Gastrocnemius medialis (tissue), 4 donors: ENCODE data around the gene GARIN3.

Experiments used
- POLR2A ChIP-seq, 2 donors: fragments of 450-650 bp; IDR thresholded peaks; one replicate each; pipeline ENCODE4 v1.6.1; 2017; ENCODE audit warnings: antibody characterized with exemption in 2 of 2, mild to moderate bottlenecking in 2 of 2, moderate library complexity in 2 of 2
- TF ChIP-seq, protein P1 (sequence below), 5 experiments: fragments of 450-650 bp in 3 of 5; fragments of 200-600 bp in 2 of 5; sonication (generic) in 2 of 5; IDR thresholded peaks in 4 of 5; conservative IDR thresholded peaks in 1 of 5; 1 replicate in 4 of 5; 2 replicates in 1 of 5; pipeline ENCODE4 v1.5.1; 2016 to 2019; ENCODE audit warnings: antibody characterized with exemption in 5 of 5, mild to moderate bottlenecking in 3 of 5, moderate library complexity in 3 of 5

DNA sequence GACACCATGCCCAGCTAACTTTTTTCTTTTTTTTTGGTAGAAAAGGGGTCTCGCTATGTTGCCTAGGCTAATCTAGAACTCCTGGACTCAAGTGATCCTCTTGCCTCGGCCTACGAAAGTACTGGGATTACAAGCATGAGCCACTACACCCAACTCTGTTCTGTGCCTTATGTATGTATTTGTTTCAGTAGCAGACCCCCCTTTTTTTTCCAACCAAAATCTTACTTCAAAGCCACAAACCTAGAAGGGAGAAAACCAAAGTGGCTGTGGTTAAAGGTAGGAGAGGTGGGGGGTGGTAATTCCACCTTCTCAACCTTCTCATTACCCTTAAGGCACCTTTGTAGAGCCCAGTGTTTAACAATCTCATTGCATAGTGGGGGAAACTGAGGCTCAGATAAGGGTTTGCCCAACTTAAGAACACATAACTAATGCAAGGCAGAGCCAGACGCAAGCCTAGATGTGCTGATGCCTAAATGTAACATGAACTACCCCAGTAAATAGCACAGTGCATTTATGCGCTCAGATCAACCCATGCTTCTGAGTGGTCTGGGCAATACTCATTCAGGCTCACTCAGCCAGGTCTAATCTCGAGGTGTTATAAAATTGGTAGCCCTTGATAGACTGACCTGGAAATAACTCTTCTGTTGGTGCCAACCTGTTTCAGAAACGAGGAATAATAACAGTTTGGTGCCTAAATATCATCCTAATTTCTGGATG is 47.6 kb upstream of the GARIN3 start:
- TF ChIP-seq, protein P1, sequence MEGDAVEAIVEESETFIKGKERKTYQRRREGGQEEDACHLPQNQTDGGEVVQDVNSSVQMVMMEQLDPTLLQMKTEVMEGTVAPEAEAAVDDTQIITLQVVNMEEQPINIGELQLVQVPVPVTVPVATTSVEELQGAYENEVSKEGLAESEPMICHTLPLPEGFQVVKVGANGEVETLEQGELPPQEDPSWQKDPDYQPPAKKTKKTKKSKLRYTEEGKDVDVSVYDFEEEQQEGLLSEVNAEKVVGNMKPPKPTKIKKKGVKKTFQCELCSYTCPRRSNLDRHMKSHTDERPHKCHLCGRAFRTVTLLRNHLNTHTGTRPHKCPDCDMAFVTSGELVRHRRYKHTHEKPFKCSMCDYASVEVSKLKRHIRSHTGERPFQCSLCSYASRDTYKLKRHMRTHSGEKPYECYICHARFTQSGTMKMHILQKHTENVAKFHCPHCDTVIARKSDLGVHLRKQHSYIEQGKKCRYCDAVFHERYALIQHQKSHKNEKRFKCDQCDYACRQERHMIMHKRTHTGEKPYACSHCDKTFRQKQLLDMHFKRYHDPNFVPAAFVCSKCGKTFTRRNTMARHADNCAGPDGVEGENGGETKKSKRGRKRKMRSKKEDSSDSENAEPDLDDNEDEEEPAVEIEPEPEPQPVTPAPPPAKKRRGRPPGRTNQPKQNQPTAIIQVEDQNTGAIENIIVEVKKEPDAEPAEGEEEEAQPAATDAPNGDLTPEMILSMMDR (IDR thresholded peaks at IDR 0.05 in 4 of 5, conservative IDR thresholded peaks at IDR 0.05 in 1 of 5) = no peak
- TF ChIP-seq POLR2A (IDR thresholded peaks at IDR 0.05) = no peak
